HEK293 (cell line): ENCODE measurements around the gene PDZRN4.

Experiments
- BCL6B ChIP-seq: fragments of 450-650 bp; formaldehyde crosslinking; IDR thresholded peaks from 2 replicates; pipeline ENCODE4 v1.5.1; 2017; ENCODE audit warnings: missing biosample characterization, missing genetic modification characterization
- ELK4 ChIP-seq: IDR thresholded peaks from 2 replicates; pipeline ENCODE4 v1.6.1; 2011; ENCODE audit warnings: mild to moderate bottlenecking, low read depth, low read length, borderline replicate concordance
- GFI1B ChIP-seq: fragments of 450-650 bp; formaldehyde crosslinking; IDR thresholded peaks from 2 replicates; pipeline ENCODE4 v1.5.1; 2016; ENCODE audit warnings: missing biosample characterization, missing genetic modification characterization
- KLF17 ChIP-seq: fragments of 450-650 bp; formaldehyde crosslinking; IDR thresholded peaks from 2 replicates; pipeline ENCODE4 v1.5.1; 2016; ENCODE audit warnings: missing biosample characterization, missing genetic modification characterization
- KLF7 ChIP-seq: fragments of 450-650 bp; formaldehyde crosslinking; IDR thresholded peaks from 2 replicates; pipeline ENCODE4 v1.5.1; 2016; ENCODE audit warnings: missing biosample characterization, missing genetic modification characterization, borderline replicate concordance
- PRDM4 ChIP-seq: fragments of 450-650 bp; formaldehyde crosslinking; IDR thresholded peaks from 2 replicates; pipeline ENCODE4 v1.5.1; 2017; ENCODE audit warnings: missing biosample characterization, missing genetic modification characterization
- RBAK ChIP-seq: fragments of 450-650 bp; formaldehyde crosslinking; IDR thresholded peaks from 2 replicates; pipeline ENCODE4 v1.5.1; 2016; ENCODE audit warnings: missing biosample characterization, missing genetic modification characterization
- TSHZ1 ChIP-seq: fragments of 450-650 bp; formaldehyde crosslinking; IDR thresholded peaks from 2 replicates; pipeline ENCODE4 v1.5.1; 2016; ENCODE audit warnings: missing biosample characterization, missing genetic modification characterization, borderline replicate concordance
- YY2 ChIP-seq: fragments of 450-650 bp; formaldehyde crosslinking; IDR thresholded peaks from 2 replicates; pipeline ENCODE4 v1.5.1; 2016; ENCODE audit warnings: missing biosample characterization, missing genetic modification characterization
- ZFP41 ChIP-seq: fragments of 450-650 bp; formaldehyde crosslinking; IDR thresholded peaks from 2 replicates; pipeline ENCODE4 v1.5.1; 2016; ENCODE audit warnings: missing biosample characterization, missing genetic modification characterization, borderline replicate concordance
- ZNF138 ChIP-seq: fragments of 450-650 bp; formaldehyde crosslinking; IDR thresholded peaks from 2 replicates; pipeline ENCODE4 v1.5.1; 2016; ENCODE audit warnings: missing biosample characterization, missing genetic modification characterization, borderline replicate concordance
- ZNF146 ChIP-seq: fragments of 450-650 bp; formaldehyde crosslinking; IDR thresholded peaks from 2 replicates; pipeline ENCODE4 v1.5.1; 2016; ENCODE audit warnings: missing biosample characterization, missing genetic modification characterization
- ZNF24 ChIP-seq: fragments of 450-650 bp; formaldehyde crosslinking; IDR thresholded peaks from 2 replicates; pipeline ENCODE4 v1.5.1; 2016; ENCODE audit warnings: missing biosample characterization, missing genetic modification characterization
- ZNF302 ChIP-seq: fragments of 450-650 bp; formaldehyde crosslinking; IDR thresholded peaks from 2 replicates; pipeline ENCODE4 v1.5.1; 2016; ENCODE audit warnings: missing biosample characterization, missing genetic modification characterization, low read depth
- ZNF449 ChIP-seq: fragments of 450-650 bp; formaldehyde crosslinking; IDR thresholded peaks from 2 replicates; pipeline ENCODE4 v1.5.1; 2017; ENCODE audit warnings: missing biosample characterization, mild to moderate bottlenecking, missing genetic modification characterization, moderate library complexity
- ZNF521 ChIP-seq: fragments of 450-650 bp; formaldehyde crosslinking; IDR thresholded peaks from 2 replicates; pipeline ENCODE4 v1.5.1; 2017; ENCODE audit warnings: missing biosample characterization, mild to moderate bottlenecking, missing genetic modification characterization
- ZNF555 ChIP-seq: fragments of 450-650 bp; formaldehyde crosslinking; conservative IDR thresholded peaks from 2 replicates; pipeline ENCODE4 v1.5.1; 2017; ENCODE audit warnings: missing biosample characterization, mild to moderate bottlenecking, missing genetic modification characterization, inconsistent platforms
- ZNF558 ChIP-seq: fragments of 450-650 bp; formaldehyde crosslinking; IDR thresholded peaks from 2 replicates; pipeline ENCODE4 v1.5.1; 2016; ENCODE audit warnings: missing biosample characterization, missing genetic modification characterization
- ZNF571 ChIP-seq: fragments of 450-650 bp; formaldehyde crosslinking; IDR thresholded peaks from 2 replicates; pipeline ENCODE4 v1.5.0; 2017; ENCODE audit warnings: missing biosample characterization, missing genetic modification characterization
- ZNF639 ChIP-seq: fragments of 450-650 bp; formaldehyde crosslinking; IDR thresholded peaks from 2 replicates; pipeline ENCODE4 v1.5.1; 2016; ENCODE audit warnings: missing biosample characterization, missing genetic modification characterization
- ZNF664 ChIP-seq: fragments of 450-650 bp; formaldehyde crosslinking; IDR thresholded peaks from 2 replicates; pipeline ENCODE4 v1.5.1; 2016; ENCODE audit warnings: missing biosample characterization, missing genetic modification characterization
- ZNF747 ChIP-seq: fragments of 450-650 bp; formaldehyde crosslinking; IDR thresholded peaks from 2 replicates; pipeline ENCODE4 v1.5.1; 2016; ENCODE audit warnings: missing biosample characterization, missing genetic modification characterization
- ZNF837 ChIP-seq: fragments of 450-650 bp; formaldehyde crosslinking; IDR thresholded peaks from 2 replicates; pipeline ENCODE4 v1.5.1; 2016; ENCODE audit warnings: missing biosample characterization, missing genetic modification characterization
- ZSCAN18 ChIP-seq: fragments of 450-650 bp; formaldehyde crosslinking; IDR thresholded peaks from 2 replicates; pipeline ENCODE4 v1.5.1; 2016; ENCODE audit warnings: missing biosample characterization, missing genetic modification characterization
- ZSCAN4 ChIP-seq: fragments of 450-650 bp; formaldehyde crosslinking; IDR thresholded peaks from 2 replicates; pipeline ENCODE4 v1.5.1; 2017; ENCODE audit warnings: missing biosample characterization, missing genetic modification characterization

Gene PDZRN4

GRCh38 chr12:41365653-41366171 lies 177.6 kb downstream of the PDZRN4 start (continued):
- no peak for TF ChIP-seq ZNF449 (tag by site-specific recombination)
- no peak for TF ChIP-seq ZNF138 (tag by site-specific recombination)
- TF ChIP-seq ZNF302 (tag by site-specific recombination): no peak
- TF ChIP-seq GFI1B (tag by site-specific recombination): no peak
- TF ChIP-seq PRDM4: peak; percentile 71
- TF ChIP-seq ZNF555 (tag by site-specific recombination): no peak
- no peak for TF ChIP-seq TSHZ1 (tag by site-specific recombination)
- TF ChIP-seq ZSCAN4: no peak
- TF ChIP-seq KLF7 (tag by site-specific recombination): peak; percentile 20; the same call in 1 of the 2 replicates
- TF ChIP-seq ZNF664 (tag by site-specific recombination): no peak
- no peak for TF ChIP-seq ZNF521 (tag by site-specific recombination)
- TF ChIP-seq BCL6B (tag by site-specific recombination): no peak
- no peak for TF ChIP-seq ZSCAN18 (tag by site-specific recombination)
- TF ChIP-seq KLF17 (tag by site-specific recombination): no peak
- no peak for TF ChIP-seq YY2
- no peak for TF ChIP-seq RBAK (tag by site-specific recombination)
- TF ChIP-seq ELK4: no peak
- no peak for TF ChIP-seq ZFP41 (tag by site-specific recombination)
- TF ChIP-seq ZNF837: no peak
- TF ChIP-seq ZNF639 (tag by site-specific recombination): no peak
- TF ChIP-seq ZNF146 (tag by site-specific recombination): no peak
- no peak for TF ChIP-seq ZNF558
- no peak for TF ChIP-seq ZNF747
- peak; percentile 59; the same call in 1 of the 2 replicates for TF ChIP-seq ZNF24 (tag by site-specific recombination)
- no peak for TF ChIP-seq ZNF571
